Measurements from ENCODE around the gene PRPH2. TPM values are rescaled to one million over a fixed set of nuclear protein-coding genes. Genes with fewer than 3 reads are reported as not detected.
"Not testable (repeated sequence)": the region's sequence is repeated elsewhere in the genome, so short reads cannot be mapped to it uniquely, and the experiment has no call there.

PRPH2 gene
- total RNA-seq, 1 donor from 2014 or later: not detected

GRCh38 chr6:42704251-42704936 is 18.0 kb downstream of the PRPH2 start:
- no peak for TF ChIP-seq EZH2 (IDR thresholded peaks at IDR 0.05; ENCODE audit: insufficient read depth, low read length)
- no peak for TF ChIP-seq CTCF (IDR thresholded peaks at IDR 0.05; ENCODE audit: insufficient read depth, low read depth, low read length)
- H3K27me3 Mint-ChIP-seq (ENCODE audit: low read depth, unreplicated experiment): peaks cover 5% of the 10 kb centered on the region
- peaks cover 9% of the 10 kb centered on the region for H3K4me1 ChIP-seq (ENCODE audit: insufficient read depth, low read length)
- H3K9ac ChIP-seq (ENCODE audit: low read length): peak overlapping the region; percentile 58
- DNase-seq (ENCODE audit: low read depth) (no peak), FAIRE-seq (no peak)
- no peaks in the 10 kb centered on the region for H3K36me3 ChIP-seq (ENCODE audit: insufficient read depth, low read length)
- H3K4me3 ChIP-seq (ENCODE audit: insufficient read depth, low read depth, low read length): peak overlapping the region; percentile 43
- H3K9me3 Mint-ChIP-seq (ENCODE audit: unreplicated experiment): no peaks in the 10 kb centered on the region
- no peak overlapping the region for H3K27ac Mint-ChIP-seq (ENCODE audit: unreplicated experiment)
- H2AFZ ChIP-seq (ENCODE audit: low read depth, low read length): peak overlapping the region; percentile 83
- H4K20me1 ChIP-seq (ENCODE audit: insufficient read depth, low read length): no peaks in the 10 kb centered on the region
- no peak overlapping the region for H3K4me3 Mint-ChIP-seq (ENCODE audit: unreplicated experiment)
- H3K27me3 ChIP-seq (ENCODE audit: insufficient read depth, low read length): no peaks in the 10 kb centered on the region
- no peak overlapping the region for H3K27ac ChIP-seq (ENCODE audit: low read depth, low read length)
- H3K4me2 ChIP-seq (ENCODE audit: low read length): peak overlapping the region; percentile 80
- no peaks in the 10 kb centered on the region for H3K9me3 ChIP-seq (ENCODE audit: insufficient read depth, low read depth, low read length)
- H3K4me1 Mint-ChIP-seq (ENCODE audit: low read depth, unreplicated experiment): peaks cover 4% of the 10 kb centered on the region
- H3K79me2 ChIP-seq (ENCODE audit: insufficient read depth, low read length): no peaks in the 10 kb centered on the region
- peaks cover 4% of the 10 kb centered on the region for H3K36me3 Mint-ChIP-seq (ENCODE audit: low read depth, unreplicated experiment)

- DNase-seq (ENCODE audit: low read depth); H3K79me2 ChIP-seq (ENCODE audit: insufficient read depth, low read length); H3K27me3 Mint-ChIP-seq (ENCODE audit: low read depth, unreplicated experiment); H3K36me3 Mint-ChIP-seq (ENCODE audit: low read depth, unreplicated experiment); H3K4me1 ChIP-seq (ENCODE audit: insufficient read depth, low read length); H3K4me2 ChIP-seq (ENCODE audit: low read length); H2AFZ ChIP-seq (ENCODE audit: low read depth, low read length); H3K36me3 ChIP-seq (ENCODE audit: insufficient read depth, low read length); H3K4me3 Mint-ChIP-seq (ENCODE audit: unreplicated experiment); H3K4me1 Mint-ChIP-seq (ENCODE audit: low read depth, unreplicated experiment); H3K27ac Mint-ChIP-seq (ENCODE audit: unreplicated experiment); H3K27ac ChIP-seq (ENCODE audit: low read depth, low read length); H3K4me3 ChIP-seq (ENCODE audit: insufficient read depth, low read depth, low read length); H3K9me3 Mint-ChIP-seq (ENCODE audit: unreplicated experiment); H3K9me3 ChIP-seq (ENCODE audit: insufficient read depth, low read depth, low read length); H4K20me1 ChIP-seq (ENCODE audit: insufficient read depth, low read length); H3K9ac ChIP-seq (ENCODE audit: low read length); FAIRE-seq; H3K27me3 ChIP-seq (ENCODE audit: insufficient read depth, low read length): not testable (repeated sequence)
Measured at GRCh38 chr6:42702786-42703185, 19.6 kb downstream of the PRPH2 start.

GRCh38 chr6:42702200-42702599 is 20.2 kb downstream of the PRPH2 start:
- Histone ChIP-seq H3K9ac (ENCODE audit: low read length) (no peak overlapping the region), H3K36me3 (ENCODE audit: insufficient read depth, low read length) (no peaks in the 10 kb centered on the region), H3K27ac (ENCODE audit: low read depth, low read length) (no peak overlapping the region), H3K4me3 (ENCODE audit: insufficient read depth, low read depth, low read length) (no peak overlapping the region), H3K4me1 (ENCODE audit: insufficient read depth, low read length) (peaks cover 9% of the 10 kb centered on the region), H2AFZ (ENCODE audit: low read depth, low read length) (no peak overlapping the region), H4K20me1 (ENCODE audit: insufficient read depth, low read length) (no peaks in the 10 kb centered on the region), H3K4me2 (ENCODE audit: low read length) (peak overlapping the region; percentile 39), H3K27me3 (ENCODE audit: insufficient read depth, low read length) (no peaks in the 10 kb centered on the region), H3K79me2 (ENCODE audit: insufficient read depth, low read length) (no peaks in the 10 kb centered on the region), H3K9me3 (ENCODE audit: insufficient read depth, low read depth, low read length) (no peaks in the 10 kb centered on the region)
- H3K4me3 Mint-ChIP-seq (ENCODE audit: unreplicated experiment): no peak overlapping the region
- DNase-seq (ENCODE audit: low read depth) (peak; percentile 88), FAIRE-seq (no peak)
- H3K9me3 Mint-ChIP-seq (ENCODE audit: unreplicated experiment): no peaks in the 10 kb centered on the region
- peaks cover 8% of the 10 kb centered on the region for H3K36me3 Mint-ChIP-seq (ENCODE audit: low read depth, unreplicated experiment)
- H3K27ac Mint-ChIP-seq (ENCODE audit: unreplicated experiment): peak overlapping the region; percentile 58
- TF ChIP-seq EZH2 (IDR thresholded peaks at IDR 0.05; ENCODE audit: insufficient read depth, low read length) (no peak), CTCF (IDR thresholded peaks at IDR 0.05; ENCODE audit: insufficient read depth, low read depth, low read length) (no peak)
- peaks cover 4% of the 10 kb centered on the region for H3K4me1 Mint-ChIP-seq (ENCODE audit: low read depth, unreplicated experiment)
- no peaks in the 10 kb centered on the region for H3K27me3 Mint-ChIP-seq (ENCODE audit: low read depth, unreplicated experiment)

All from astrocyte (in vitro differentiated cells and primary cell).